Activated T-helper 1 cell treated with anti-CD3 and anti-CD28 coated beads, Interleukin-12 subunit alpha, Interleukin-12 subunit beta, Interleukin-2, Interleukin-4 antibody, amounts not matched to agents 30 ng/mL and 10 ng/mL and 1 ng/mL, durations not matched to agents 14 hours and 24 hours and 36 hours (primary cell): ENCODE results near the gene USP21. TPM values are rescaled to one million over a fixed set of nuclear protein-coding genes. Genes with fewer than 3 reads are reported as not detected.

ENCODE experiments used
- DNase-seq: peaks from one replicate; pipeline ENCODE4 v3.0.0; 2021; ENCODE audit warnings: low spot score
- H3K27ac Mint-ChIP-seq: one replicate; pipeline ENCODE4 v1.8.0; 2021; ENCODE audit warnings: mild to moderate bottlenecking, mixed read lengths
- H3K27me3 Mint-ChIP-seq: one replicate; pipeline ENCODE4 v1.8.0; 2022; ENCODE audit warnings: mild to moderate bottlenecking, moderate library complexity, mixed read lengths; ENCODE audit not compliant: insufficient read depth
- H3K36me3 Mint-ChIP-seq: one replicate; pipeline ENCODE4 v1.8.0; 2021; ENCODE audit warnings: low read depth, mixed read lengths
- H3K4me1 Mint-ChIP-seq: one replicate; pipeline ENCODE4 v1.8.0; 2021; ENCODE audit warnings: low read depth, mixed read lengths
- H3K4me3 Mint-ChIP-seq: one replicate; pipeline ENCODE4 v1.8.0; 2021; ENCODE audit warnings: mild to moderate bottlenecking, moderate library complexity, mixed read lengths
- H3K9me3 Mint-ChIP-seq: one replicate; pipeline ENCODE4 v1.8.0; 2021; ENCODE audit warnings: mixed read lengths
- intact Hi-C: fragments of 100-400 bp; cut with micrococcal nuclease; formaldehyde crosslinking; loops from one replicate; pipeline ENCODE4 v1.15.1; 2024
- total RNA-seq: library from RNA; stranded (reverse); gene quantifications from 2 replicates; pipeline ENCODE4 v1.2.3, GENCODE V29; 2022

The USP21 gene
- total RNA-seq, 1 donor from 2014 or later, result 32.9 TPM

- Mint-ChIP-seq H3K4me3 (no peak overlapping the region), H3K27ac (peak overlapping the region; percentile 11), H3K36me3 (peaks cover 55% of the 10 kb centered on the region), H3K4me1 (peaks cover 50% of the 10 kb centered on the region), H3K9me3 (no peaks in the 10 kb centered on the region), H3K27me3 (no peaks in the 10 kb centered on the region)
- intact Hi-C loops, result no loop called here
- no peak for DNase-seq
Measured at GRCh38 chr1:161122967-161123366, 36.3 kb upstream of the USP21 start.

- no peak overlapping the region for H3K27ac Mint-ChIP-seq
- DNase-seq, result no peak
- peaks cover 51% of the 10 kb centered on the region for H3K36me3 Mint-ChIP-seq
- intact Hi-C loops, result no loop called here
- peaks cover 53% of the 10 kb centered on the region for H3K4me1 Mint-ChIP-seq
- no peaks in the 10 kb centered on the region for H3K27me3 Mint-ChIP-seq
- no peaks in the 10 kb centered on the region for H3K9me3 Mint-ChIP-seq
- no peak overlapping the region for H3K4me3 Mint-ChIP-seq
Measured at GRCh38 chr1:161127649-161128048, 31.7 kb upstream of the USP21 start.

GRCh38 chr1:161128591-161129420 lies 30.5 kb upstream of the USP21 start:
- H3K4me3 Mint-ChIP-seq, result no peak overlapping the region
- H3K27ac Mint-ChIP-seq, result no peak overlapping the region
- peaks cover 44% of the 10 kb centered on the region for H3K36me3 Mint-ChIP-seq
- no peaks in the 10 kb centered on the region for H3K27me3 Mint-ChIP-seq
- intact Hi-C loops, result no loop called here
- H3K9me3 Mint-ChIP-seq, result no peaks in the 10 kb centered on the region
- H3K4me1 Mint-ChIP-seq, result peaks cover 53% of the 10 kb centered on the region
- no peak for DNase-seq

- Mint-ChIP-seq H3K4me1 (peaks cover 57% of the 10 kb centered on the region), H3K36me3 (peaks cover 41% of the 10 kb centered on the region), H3K9me3 (no peaks in the 10 kb centered on the region), H3K27ac (peak overlapping the region; percentile 2), H3K27me3 (no peaks in the 10 kb centered on the region), H3K4me3 (no peak overlapping the region)
- no peak for DNase-seq
- intact Hi-C loops, result loop anchor here (10.0 kb wide), 1 partner anchor 865 kb away; the partner anchor contains the start of gene DCAF8
Measured at GRCh38 chr1:161130266-161130665, 29.0 kb upstream of the USP21 start.

GRCh38 chr1:161131523-161132409 lies 27.5 kb upstream of the USP21 start:
- no peak for DNase-seq
- Mint-ChIP-seq H3K27ac (peak overlapping the region; percentile 90), H3K9me3 (no peaks in the 10 kb centered on the region), H3K4me1 (peaks cover 55% of the 10 kb centered on the region), H3K4me3 (no peak overlapping the region), H3K36me3 (peaks cover 38% of the 10 kb centered on the region), H3K27me3 (no peaks in the 10 kb centered on the region)
- intact Hi-C loops, result loop anchor here (1.0 to 10.0 kb wide), 9 partner anchors 12 to 867 kb away; partner anchors contain the start of genes B4GALT3, DCAF8, PPOX and UFC1

GRCh38 chr1:161132410-161133219 lies 26.7 kb upstream of the USP21 start, which contains the start of gene DEDD:
DEDD (minus strand) TSS chr1:161132667; CDS start chr1:161124462, 8,205 bp downstream.
- intact Hi-C loops, result loop anchor here (1.0 to 10.0 kb wide), 9 partner anchors 13 to 868 kb away; partner anchors contain the start of genes B4GALT3, DCAF8, PPOX and UFC1

GRCh38 chr1:161133220-161133740 lies 26.0 kb upstream of the USP21 start:
- H3K27ac Mint-ChIP-seq, result no peak overlapping the region
- peaks cover 24% of the 10 kb centered on the region for H3K36me3 Mint-ChIP-seq
- no peaks in the 10 kb centered on the region for H3K27me3 Mint-ChIP-seq
- no peak overlapping the region for H3K4me3 Mint-ChIP-seq
- H3K4me1 Mint-ChIP-seq, result peaks cover 42% of the 10 kb centered on the region
- intact Hi-C loops, result loop anchor here (2.0 to 10.0 kb wide), 2 partner anchors 36 to 868 kb away; partner anchors contain the start of gene DCAF8
- no peaks in the 10 kb centered on the region for H3K9me3 Mint-ChIP-seq
- DNase-seq, result no peak

More at GRCh38 chr1:161132410-161133219, 26.7 kb upstream of the USP21 start, which contains the start of gene DEDD:
- Mint-ChIP-seq H3K36me3 (peaks cover 31% of the 10 kb centered on the region), H3K9me3 (no peaks in the 10 kb centered on the region), H3K27me3 (no peaks in the 10 kb centered on the region), H3K27ac (peak within 1 kb of the TSS; percentile 90), H3K4me1 (peaks cover 46% of the 10 kb centered on the region), H3K4me3 (no peak within 1 kb of the TSS)
- peak; percentile 87 for DNase-seq

GRCh38 chr1:161137881-161138280 lies 21.4 kb upstream of the USP21 start:
- H3K36me3 Mint-ChIP-seq, result peaks cover 8% of the 10 kb centered on the region
- no peaks in the 10 kb centered on the region for H3K27me3 Mint-ChIP-seq
- H3K4me3 Mint-ChIP-seq, result no peak overlapping the region
- no peaks in the 10 kb centered on the region for H3K9me3 Mint-ChIP-seq
- H3K27ac Mint-ChIP-seq, result no peak overlapping the region
- intact Hi-C loops, result loop anchor here (2.0 to 10.0 kb wide), 2 partner anchors 145 to 873 kb away; partner anchors contain the start of gene DCAF8
- H3K4me1 Mint-ChIP-seq, result peaks cover 5% of the 10 kb centered on the region
- no peak for DNase-seq

- Mint-ChIP-seq H3K27ac (no peak overlapping the region), H3K27me3 (no peaks in the 10 kb centered on the region), H3K4me3 (no peak overlapping the region), H3K4me1 (peaks cover 5% of the 10 kb centered on the region), H3K9me3 (no peaks in the 10 kb centered on the region), H3K36me3 (peaks cover 8% of the 10 kb centered on the region)
- DNase-seq, result no peak
- intact Hi-C loops, result loop anchor here (2.0 to 10.0 kb wide), 2 partner anchors 146 to 874 kb away; partner anchors contain the start of gene DCAF8
Measured at GRCh38 chr1:161138431-161138830, 20.9 kb upstream of the USP21 start.

GRCh38 chr1:161139766-161140165 lies 19.5 kb upstream of the USP21 start:
- no peak for DNase-seq
- intact Hi-C loops, result loop anchor here (1.0 to 10.0 kb wide), 3 partner anchors 67 to 875 kb away; partner anchors contain the start of gene DCAF8
- no peak overlapping the region for H3K27ac Mint-ChIP-seq

GRCh38 chr1:161140755-161141400 lies 18.4 kb upstream of the USP21 start:
- Mint-ChIP-seq H3K27ac (no peak overlapping the region), H3K36me3 (peaks cover 4% of the 10 kb centered on the region), H3K27me3 (no peaks in the 10 kb centered on the region), H3K4me3 (no peak overlapping the region), H3K4me1 (no peaks in the 10 kb centered on the region), H3K9me3 (no peaks in the 10 kb centered on the region)
- intact Hi-C loops, result no loop called here
- no peak for DNase-seq

More at GRCh38 chr1:161139766-161140165, 19.5 kb upstream of the USP21 start:
- Mint-ChIP-seq H3K4me1 (peaks cover 5% of the 10 kb centered on the region), H3K4me3 (no peak overlapping the region), H3K27me3 (no peaks in the 10 kb centered on the region), H3K9me3 (no peaks in the 10 kb centered on the region), H3K36me3 (peaks cover 8% of the 10 kb centered on the region)
